HepG2 (cell line): ENCODE measurements around the gene UPK1A. TPM values are rescaled to one million over a fixed set of nuclear protein-coding genes. Genes with fewer than 3 reads are reported as not detected.
A peak's percentile ranks its signal among the peaks of the same experiment; 100 is the strongest.

Experiments
- ASH2L ChIP-seq: fragments of 300-600, 200-600 bp; sonication (generic); IDR thresholded peaks from 2 replicates; pipeline ENCODE4 v1.7.0; 2017; ENCODE audit warnings: low read depth, mild to moderate bottlenecking, moderate library complexity, mixed read lengths, low read length; ENCODE audit not compliant: insufficient read length
- ATRX ChIP-seq: sonication (generic); formaldehyde crosslinking; IDR thresholded peaks from 2 replicates; pipeline ENCODE4 v1.4.0; 2020; ENCODE audit warnings: missing genetic modification reagents, borderline replicate concordance
- CHCHD3 ChIP-seq: sonication (generic); formaldehyde crosslinking; IDR thresholded peaks from 2 replicates; pipeline ENCODE4 v1.8.0; 2022; ENCODE audit warnings: mild to moderate bottlenecking, missing genetic modification reagents, moderate library complexity
- CHD2 ChIP-seq: IDR thresholded peaks from 2 replicates; pipeline ENCODE4 v1.6.1; 2011; ENCODE audit warnings: low read depth, low read length, improper control_type of control experiment
- FOXP1 ChIP-seq, 2 experiments: fragments of 450-650 bp in 1 of 2; IDR thresholded peaks; 2 replicates each; pipeline ENCODE4 v1.6.1; 2017 to 2018; ENCODE audit warnings: antibody characterized with exemption in 1 of 2
- FOXP4 ChIP-seq: sonication (generic); formaldehyde crosslinking; IDR thresholded peaks from 2 replicates; pipeline ENCODE4 v1.4.0; 2020; ENCODE audit warnings: missing genetic modification reagents
- GATAD1 ChIP-seq: IDR thresholded peaks from 2 replicates; pipeline ENCODE4 v1.6.1; 2016; ENCODE audit warnings: missing genetic modification reagents, missing compliant biosample characterization
- GLI4 ChIP-seq: sonication (generic); formaldehyde crosslinking; IDR thresholded peaks from 2 replicates; pipeline ENCODE4 v1.5.1; 2020; ENCODE audit warnings: missing genetic modification reagents, mild to moderate bottlenecking, moderate library complexity, borderline replicate concordance
- MAZ ChIP-seq, 2 experiments: sonication (generic) in 1 of 2; formaldehyde crosslinking in 1 of 2; IDR thresholded peaks; 2 replicates each; pipeline versions ENCODE4 v1.5.0 to v1.6.1; 2012 to 2020; ENCODE audit warnings: low read depth in 2 of 2, mild to moderate bottlenecking in 2 of 2, borderline replicate concordance in 1 of 2, improper control_type of control experiment in 1 of 2, low read length in 1 of 2, missing genetic modification reagents in 1 of 2, moderate library complexity in 1 of 2
- MBD4 ChIP-seq: IDR thresholded peaks from 2 replicates; pipeline ENCODE4 v1.6.1; 2012; ENCODE audit warnings: low read length, inconsistent platforms, borderline replicate concordance
- MEF2D ChIP-seq: sonication (generic); formaldehyde crosslinking; IDR thresholded peaks from 2 replicates; pipeline ENCODE4 v1.5.1; 2020; ENCODE audit warnings: mild to moderate bottlenecking, missing genetic modification reagents
- NONO ChIP-seq, 2 experiments: fragments of 450-650 bp in 1 of 2; sonication (generic) in 1 of 2; formaldehyde crosslinking in 1 of 2; IDR thresholded peaks in 1 of 2; conservative IDR thresholded peaks in 1 of 2; 2 replicates each; pipeline versions ENCODE4 v1.6.1 to v1.8.0; 2017 to 2022; ENCODE audit warnings: mild to moderate bottlenecking in 1 of 2, missing genetic modification reagents in 1 of 2, moderate library complexity in 1 of 2
- PRMT3 ChIP-seq: sonication (generic); formaldehyde crosslinking; IDR thresholded peaks from 2 replicates; pipeline ENCODE4 v1.8.1; 2022; ENCODE audit warnings: low read depth, mild to moderate bottlenecking, moderate library complexity, missing genetic modification reagents, borderline replicate concordance
- SPEN ChIP-seq: sonication (generic); formaldehyde crosslinking; IDR thresholded peaks from 2 replicates; pipeline ENCODE4 v1.5.1; 2020; ENCODE audit warnings: low read depth, mild to moderate bottlenecking, missing genetic modification reagents
- SRF ChIP-seq: IDR thresholded peaks from 2 replicates; pipeline ENCODE4 v1.6.1; 2011; ENCODE audit warnings: mild to moderate bottlenecking, low read depth, low read length, moderate library complexity
- TBX2 ChIP-seq: sonication (generic); formaldehyde crosslinking; IDR thresholded peaks from 2 replicates; pipeline ENCODE4 v1.5.0; 2020; ENCODE audit warnings: missing genetic modification reagents, mild to moderate bottlenecking, borderline replicate concordance
- ZFP36L2 ChIP-seq: sonication (generic); formaldehyde crosslinking; IDR thresholded peaks from 2 replicates; pipeline ENCODE4 v1.4.0; 2020; ENCODE audit warnings: missing genetic modification reagents
- ZFP62 ChIP-seq: sonication (generic); formaldehyde crosslinking; IDR thresholded peaks from 2 replicates; pipeline ENCODE4 v1.4.0; 2020; ENCODE audit warnings: missing genetic modification reagents
- ZNF329 ChIP-seq: sonication (generic); formaldehyde crosslinking; IDR thresholded peaks from 2 replicates; pipeline ENCODE4 v1.9.0; 2021; ENCODE audit warnings: low read depth, mild to moderate bottlenecking, missing genetic modification reagents
- ZNF34 ChIP-seq: sonication (generic); formaldehyde crosslinking; IDR thresholded peaks from 2 replicates; pipeline ENCODE4 v1.4.0; 2020; ENCODE audit warnings: mild to moderate bottlenecking, missing genetic modification reagents, borderline replicate concordance
- ZNF343 ChIP-seq: sonication (generic); formaldehyde crosslinking; IDR thresholded peaks from 2 replicates; pipeline ENCODE4 v1.4.0; 2020; ENCODE audit warnings: mild to moderate bottlenecking, missing genetic modification reagents
- ZNF468 ChIP-seq: sonication (generic); formaldehyde crosslinking; IDR thresholded peaks from 2 replicates; pipeline ENCODE4 v1.8.0; 2022; ENCODE audit warnings: mild to moderate bottlenecking, moderate library complexity, missing genetic modification reagents
- ZNF597 ChIP-seq: sonication (generic); formaldehyde crosslinking; IDR thresholded peaks from 2 replicates; pipeline ENCODE4 v1.5.0; 2020; ENCODE audit warnings: missing genetic modification reagents
- ZNF768 ChIP-seq: sonication (generic); formaldehyde crosslinking; IDR thresholded peaks from 2 replicates; pipeline ENCODE4 v1.4.0; 2020; ENCODE audit warnings: missing genetic modification reagents
- ZNF83 ChIP-seq: sonication (generic); formaldehyde crosslinking; IDR thresholded peaks from 2 replicates; pipeline ENCODE4 v1.4.0; 2020; ENCODE audit warnings: missing genetic modification reagents, mild to moderate bottlenecking, borderline replicate concordance
- ZSCAN25 ChIP-seq: sonication (generic); formaldehyde crosslinking; IDR thresholded peaks from 2 replicates; pipeline ENCODE4 v1.8.0; 2022; ENCODE audit warnings: mild to moderate bottlenecking, missing genetic modification reagents
- ZSCAN9 ChIP-seq: IDR thresholded peaks from 2 replicates; pipeline ENCODE4 v1.6.1; 2016; ENCODE audit warnings: borderline replicate concordance
- polyA plus RNA-seq, 8 experiments: library from polyadenylated mRNA; depleted of rRNA in 3 of 8; stranded (reverse) in 7 of 8; unstranded in 1 of 8; fragments of >200 nt; fragmentation: Illumina TruSeq in 4 of 8; extraction: Trizol in 4 of 8; gene quantifications; 2 replicates each; pipeline versions ENCODE4 v1.2.1 to v1.2.3, GENCODE V29; 2011 to 2016; ENCODE audit warnings: low read depth in 4 of 8, missing spikeins in 1 of 8, mixed read lengths in 1 of 8; ENCODE audit not compliant: insufficient read depth in 1 of 8
- total RNA-seq, 5 experiments: library from RNA; depleted of rRNA; stranded (reverse); fragments of >200 nt; fragmentation: Illumina TruSeq; extraction: Trizol; gene quantifications; 2 replicates each; pipeline ENCODE4 v1.2.3, GENCODE V29; 2016; ENCODE audit warnings: low read depth in 1 of 5

UPK1A gene
- total and polyA plus RNA-seq, 2 of the 13 experiments (the other 11 are each of a cell fraction or from before 2014, with no cell fraction given): 2.9 TPM; not detected in 1

- TF ChIP-seq ZNF329 (CRISPR knock-in tag) (0 out of 2 replicates have a peak, but pooled peaks have one; percentile 50), ZNF468 (CRISPR knock-in tag) (no peak), FOXP4 (no peak), ZNF768 (CRISPR knock-in tag) (peak; percentile 45; the same call in 1 of the 2 replicates), SPEN (CRISPR knock-in tag) (no peak), ZFP36L2 (CRISPR knock-in tag) (no peak), ZNF34 (CRISPR knock-in tag) (no peak), CHD2 (no peak), ZFP62 (CRISPR knock-in tag) (no peak), SRF (no peak), FOXP1 (IDR thresholded peaks at IDR 0.05) (no peak), FOXP1 (CRISPR knock-in tag; IDR thresholded peaks at IDR 0.05) (no peak), GLI4 (CRISPR knock-in tag) (peak; percentile 62; the same call in 1 of the 2 replicates), MAZ (IDR thresholded peaks at IDR 0.05; ENCODE audit: borderline replicate concordance, low read depth, low read length) (no peak), MAZ (CRISPR knock-in tag; IDR thresholded peaks at IDR 0.05; ENCODE audit: low read depth) (0 out of 2 replicates have a peak, but pooled peaks have one; percentile 14), TBX2 (CRISPR knock-in tag) (peak; percentile 64; the same call in 1 of the 2 replicates), GATAD1 (CRISPR knock-in tag) (no peak), CHCHD3 (CRISPR knock-in tag) (0 out of 2 replicates have a peak, but pooled peaks have one; percentile 25), NONO (IDR thresholded peaks at IDR 0.05) (no peak), NONO (CRISPR knock-in tag; conservative IDR thresholded peaks at IDR 0.05) (peak; percentile 80), ZNF343 (CRISPR knock-in tag) (no peak), ZSCAN25 (CRISPR knock-in tag) (no peak), ASH2L (peak; percentile 12), ZNF597 (CRISPR knock-in tag) (no peak), MEF2D (CRISPR knock-in tag) (peak; percentile 64), ZSCAN9 (no peak), ATRX (CRISPR knock-in tag) (no peak), PRMT3 (CRISPR knock-in tag) (peak; percentile 50; the same call in 1 of the 2 replicates), ZNF83 (CRISPR knock-in tag) (no peak; the same call in 1 of the 2 replicates), MBD4 (no peak)
Measured at GRCh38 chr19:35715981-35716800, 49.9 kb downstream of the UPK1A start (continued).
